IPS DF 4.7 (cell line): Measurements from ENCODE around the gene KRT13.
A peak's percentile ranks its signal among the peaks of the same experiment; 100 is the strongest.
"Not testable (repeated sequence)": the region's sequence is repeated elsewhere in the genome, so short reads cannot be mapped to it uniquely, and the experiment has no call there.

Experiments
- DNase-seq: peaks from one replicate; pipeline ENCODE4 v3.0.0-alpha.2; 2013; ENCODE audit warnings: low spot score; ENCODE audit errors: extremely low read depth

The KRT13 gene

GRCh38 chr17:41505007-41505808 is at the start of gene KRT13:
Gene KRT13, minus strand, starts transcription at chr17:41505612. Its CDS starts 62 bp downstream, at chr17:41505550.
- no peak for DNase-seq

- no peak for DNase-seq
Measured at GRCh38 chr17:41553987-41554680, 48.7 kb upstream of the KRT13 start.

GRCh38 chr17:41553176-41553575 is 47.8 kb upstream of the KRT13 start:
- no peak for DNase-seq

- DNase-seq, result no peak
Measured at GRCh38 chr17:41552455-41552854, 47.0 kb upstream of the KRT13 start.

GRCh38 chr17:41551365-41551764 is 46.0 kb upstream of the KRT13 start:
- DNase-seq, result no peak

GRCh38 chr17:41549596-41550039 is 44.2 kb upstream of the KRT13 start:
- no peak for DNase-seq

- peak; percentile 60 for DNase-seq
Measured at GRCh38 chr17:41548844-41549595, 43.6 kb upstream of the KRT13 start.

GRCh38 chr17:41547921-41548843 is 42.8 kb upstream of the KRT13 start:
- no peak for DNase-seq

GRCh38 chr17:41547378-41547841 is 42.0 kb upstream of the KRT13 start:
- DNase-seq, result no peak

GRCh38 chr17:41546819-41547218 is 41.4 kb upstream of the KRT13 start:
- DNase-seq, result no peak

- DNase-seq, result no peak
Measured at GRCh38 chr17:41545829-41546410, 40.5 kb upstream of the KRT13 start.

GRCh38 chr17:41544935-41545334 is 39.5 kb upstream of the KRT13 start:
- DNase-seq, result no peak

- DNase-seq, result no peak
Measured at GRCh38 chr17:41544491-41544892, 39.1 kb upstream of the KRT13 start.

GRCh38 chr17:41542786-41543185 is 37.4 kb upstream of the KRT13 start:
- not testable (repeated sequence) for DNase-seq

- no peak for DNase-seq
Measured at GRCh38 chr17:41542357-41542756, 36.9 kb upstream of the KRT13 start.

GRCh38 chr17:41540921-41541625 is 35.7 kb upstream of the KRT13 start:
- no peak for DNase-seq

GRCh38 chr17:41539979-41540701 is 34.7 kb upstream of the KRT13 start:
- no peak for DNase-seq

- DNase-seq, result no peak
Measured at GRCh38 chr17:41539071-41539492, 33.7 kb upstream of the KRT13 start.

- no peak for DNase-seq
Measured at GRCh38 chr17:41538565-41538991, 33.2 kb upstream of the KRT13 start.
